ENCODE data around the gene OR52H1.
A peak's percentile ranks its signal among the peaks of the same experiment; 100 is the strongest.
"Not testable (repeated sequence)": the region's sequence is repeated elsewhere in the genome, so short reads cannot be mapped to it uniquely, and the experiment has no call there.

The OR52H1 gene

DNA sequence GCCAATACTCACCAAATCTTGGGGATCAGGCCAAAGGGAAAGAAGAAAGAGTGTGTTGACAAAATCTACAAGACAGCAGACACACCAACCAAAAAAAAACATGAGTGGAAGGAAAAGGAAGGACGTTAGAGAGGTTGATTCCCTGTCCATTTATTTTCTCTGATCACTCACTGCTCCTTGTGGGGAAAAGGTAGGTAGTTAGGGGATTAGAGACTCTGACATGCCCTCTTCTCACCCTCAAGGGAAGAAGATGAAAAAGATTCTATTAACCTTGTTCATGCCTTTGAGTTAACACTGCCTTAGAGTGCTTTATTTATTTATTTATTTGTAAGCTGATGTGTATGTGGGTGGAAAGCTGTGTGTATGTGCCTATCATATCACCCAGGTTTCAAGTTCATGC lies at the start of gene OR52H1:
Gene OR52H1 (minus strand): TSS at position 101 of the 400 bp plus-strand sequence. CDS start 3,035 bp downstream, outside the sequence.
- no peaks in the 10 kb centered on the region for H3K4me1 ChIP-seq
- no peak within 1 kb of the TSS for H3K4me2 ChIP-seq
- no peaks in the 10 kb centered on the region for H3K36me3 ChIP-seq
- no peak within 1 kb of the TSS for H3K9ac ChIP-seq
- no peak within 1 kb of the TSS for H3K4me3 ChIP-seq
- H3K9me3 ChIP-seq = no peaks in the 10 kb centered on the region
- no peak within 1 kb of the TSS for H3K27ac ChIP-seq
- no peak for TF ChIP-seq Cebpa-rat (IDR thresholded peaks at IDR 0.05)
- no peaks in the 10 kb centered on the region for H4K20me1 ChIP-seq
- H3K27me3 ChIP-seq = no peaks in the 10 kb centered on the region

DNA sequence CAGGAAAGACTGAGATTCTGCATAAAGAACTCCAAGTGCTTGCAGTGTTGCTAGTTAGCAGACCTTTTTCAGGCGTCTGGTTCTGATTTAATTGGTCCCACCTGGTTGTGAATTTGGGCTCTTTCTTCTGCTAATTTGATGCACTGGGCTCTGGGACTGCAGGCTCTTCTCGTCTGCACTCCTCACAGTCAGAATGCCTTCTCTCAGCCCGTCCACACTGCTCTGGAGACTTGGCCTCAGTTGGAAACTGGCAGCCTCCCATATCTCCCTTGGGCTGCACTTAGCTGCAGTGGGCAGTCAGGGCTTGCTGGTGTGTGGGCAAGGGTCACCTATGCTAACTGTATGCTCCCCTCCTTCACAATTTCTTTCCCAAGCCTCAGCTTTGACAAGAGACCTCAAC lies 49.6 kb upstream of the OR52H1 start:
- H3K27me3 ChIP-seq = no peaks in the 10 kb centered on the region
- H3K9ac ChIP-seq = peak overlapping the region; percentile 49; the same call in 1 of the 2 replicates
- H3K9me3 ChIP-seq = no peaks in the 10 kb centered on the region
- H3K36me3 ChIP-seq = peaks cover 1% of the 10 kb centered on the region; the same call in 1 of the 2 replicates
- no peak for TF ChIP-seq Cebpa-rat (IDR thresholded peaks at IDR 0.05)
- H3K4me2 ChIP-seq = peak overlapping the region; percentile 57
- H3K4me1 ChIP-seq = peaks cover 36% of the 10 kb centered on the region
- H3K27ac ChIP-seq = no peak overlapping the region
- no peaks in the 10 kb centered on the region for H4K20me1 ChIP-seq
- H3K4me3 ChIP-seq = peak overlapping the region; percentile 65

DNA sequence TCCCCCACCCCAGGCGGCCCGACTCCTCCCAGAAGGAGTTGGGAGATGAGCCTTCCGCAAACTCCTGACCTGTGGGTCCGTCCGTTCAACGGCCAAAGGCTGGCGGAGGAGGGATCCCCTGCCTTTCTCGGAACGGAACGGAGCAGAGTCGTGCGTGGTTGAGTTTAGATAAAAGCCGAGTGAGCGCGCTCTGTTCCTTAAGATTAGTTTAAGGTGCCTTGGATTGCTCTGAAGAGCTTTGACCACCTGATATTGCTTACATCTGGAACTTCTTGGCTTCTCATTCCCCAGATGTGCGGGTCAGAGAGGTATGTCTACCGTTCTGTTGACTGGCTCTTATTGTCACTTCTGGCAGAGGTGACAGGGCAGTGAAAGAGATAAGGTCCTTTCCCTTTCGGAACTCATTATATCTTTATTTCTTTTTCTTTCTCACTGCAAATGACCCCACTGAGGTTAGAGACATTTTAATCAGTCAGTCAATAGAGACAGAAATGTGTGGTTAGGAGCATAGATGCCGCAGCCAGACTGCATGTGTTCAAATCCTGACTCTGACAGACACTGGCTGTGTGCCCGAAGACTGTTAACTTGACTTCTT lies 48.4 kb upstream of the OR52H1 start, which contains the start of gene TRIM6:
Gene TRIM6 (plus strand): TSS at position 31 of the 595 bp plus-strand sequence. CDS start 261 bp downstream, at position 292.
- Histone ChIP-seq H3K9ac (peak within 1 kb of the TSS; percentile 68), H3K27me3 (no peaks in the 10 kb centered on the region), H3K4me2 (peak within 1 kb of the TSS; percentile 57)

DNA sequence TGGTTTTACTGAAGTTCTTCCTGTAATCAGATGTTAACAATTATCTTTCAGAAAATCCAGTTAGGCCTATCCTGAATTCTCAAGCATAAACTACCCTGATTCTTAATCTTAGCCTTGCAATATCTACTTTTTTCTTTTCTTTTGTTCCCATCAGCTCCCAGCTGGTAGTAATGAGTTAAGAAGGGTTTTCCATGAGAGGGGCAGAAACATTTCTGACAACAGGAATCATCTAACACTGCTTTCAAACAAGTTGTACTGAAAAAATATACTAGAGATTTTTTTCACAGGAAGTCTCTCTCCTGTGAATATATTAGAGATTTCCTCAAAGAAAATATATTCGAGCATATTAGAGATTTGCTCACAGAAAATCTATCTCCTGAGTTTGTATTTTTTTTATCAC lies 44.8 kb upstream of the OR52H1 start:
- no peak overlapping the region for H3K27ac ChIP-seq
- H3K36me3 ChIP-seq = no peaks in the 10 kb centered on the region
- H3K9me3 ChIP-seq = peaks cover 18% of the 10 kb centered on the region
- no peak overlapping the region for H3K4me3 ChIP-seq
- peaks cover 19% of the 10 kb centered on the region for H3K4me1 ChIP-seq
- no peak overlapping the region for H3K4me2 ChIP-seq
- H4K20me1 ChIP-seq = no peaks in the 10 kb centered on the region
- H3K9ac ChIP-seq = no peak overlapping the region
- no peaks in the 10 kb centered on the region for H3K27me3 ChIP-seq
- TF ChIP-seq Cebpa-rat (IDR thresholded peaks at IDR 0.05) = no peak

More for the DNA sequence above, 48.4 kb upstream of the OR52H1 start, which contains the start of gene TRIM6:
- Histone ChIP-seq H3K27ac (peak within 1 kb of the TSS; percentile 68), H3K9me3 (no peaks in the 10 kb centered on the region), H3K4me3 (peak within 1 kb of the TSS; percentile 65), H3K4me1 (peaks cover 36% of the 10 kb centered on the region), H3K36me3 (no peaks in the 10 kb centered on the region), H4K20me1 (no peaks in the 10 kb centered on the region)
- TF ChIP-seq Cebpa-rat (IDR thresholded peaks at IDR 0.05) = no peak

DNA sequence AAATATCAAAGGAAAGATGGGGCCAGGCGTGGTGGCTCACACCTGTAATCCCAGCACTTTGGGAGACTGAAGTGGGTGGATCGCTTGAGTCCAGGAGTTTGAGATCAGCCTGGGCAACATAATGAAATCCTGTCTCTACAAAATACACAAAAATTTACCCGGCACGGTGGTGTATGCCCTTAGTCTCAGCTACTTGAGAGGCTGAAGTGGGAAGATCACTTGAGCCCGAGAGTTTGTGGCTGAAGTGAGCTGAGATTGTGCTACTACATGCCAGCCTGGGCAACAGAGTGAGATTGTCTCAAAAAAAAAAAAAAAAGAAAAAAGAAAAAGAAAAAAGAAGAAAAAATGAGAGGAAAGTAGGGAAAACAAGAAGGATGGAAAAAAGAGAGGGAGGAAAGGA lies 44.3 kb upstream of the OR52H1 start:
- no peaks in the 10 kb centered on the region for H4K20me1 ChIP-seq
- no peaks in the 10 kb centered on the region for H3K27me3 ChIP-seq
- no peak overlapping the region for H3K9ac ChIP-seq
- H3K4me2 ChIP-seq = no peak overlapping the region
- no peak for TF ChIP-seq Cebpa-rat (IDR thresholded peaks at IDR 0.05)
- no peak overlapping the region for H3K4me3 ChIP-seq
- H3K36me3 ChIP-seq = no peaks in the 10 kb centered on the region
- peaks cover 18% of the 10 kb centered on the region for H3K9me3 ChIP-seq
- H3K27ac ChIP-seq = no peak overlapping the region
- H3K4me1 ChIP-seq = peaks cover 14% of the 10 kb centered on the region

DNA sequence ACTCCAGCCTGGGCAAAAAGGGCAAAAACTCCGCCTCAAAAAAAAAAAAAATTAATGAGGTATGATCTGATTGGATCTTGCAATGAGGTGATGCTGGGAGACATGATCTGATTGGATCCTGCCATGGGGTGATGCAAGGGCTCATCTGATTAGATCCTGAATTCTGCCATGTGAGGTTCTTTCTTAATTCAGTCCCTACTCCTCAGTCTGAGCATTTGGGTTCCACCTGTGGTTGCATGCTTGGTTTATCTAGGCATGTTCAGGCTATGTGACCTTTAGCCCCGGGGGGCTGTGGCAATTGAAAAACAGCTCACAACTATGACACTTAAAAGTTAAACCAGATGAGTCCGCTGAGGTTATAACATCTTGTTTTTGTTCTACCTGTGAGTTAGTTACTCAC lies 43.3 kb upstream of the OR52H1 start:
- no peak for TF ChIP-seq Cebpa-rat (IDR thresholded peaks at IDR 0.05)
- no peak overlapping the region for H3K27ac ChIP-seq

DNA sequence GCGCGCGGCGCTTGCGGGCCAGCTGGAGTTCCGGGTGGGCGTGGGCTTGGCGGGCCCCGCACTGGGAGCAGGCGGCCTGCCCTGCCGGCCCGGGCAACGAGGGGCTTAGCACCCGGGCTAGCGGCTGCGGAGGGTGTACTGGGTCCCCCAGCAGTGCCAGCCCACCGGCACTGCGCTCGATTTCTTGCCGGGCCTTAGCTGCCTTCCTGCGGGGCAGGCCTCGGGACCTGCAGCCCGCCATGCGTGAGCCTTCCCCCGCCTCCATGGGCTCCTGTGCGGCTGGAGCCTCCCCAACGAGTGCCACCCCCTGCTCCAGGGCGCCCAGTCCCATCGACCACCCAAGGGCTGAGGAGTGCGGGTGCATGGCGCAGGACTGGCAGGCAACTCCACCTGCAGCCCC lies 41.6 kb upstream of the OR52H1 start:
- not testable (repeated sequence) for H3K27ac ChIP-seq, H3K4me3 ChIP-seq, H3K4me2 ChIP-seq, H3K36me3 ChIP-seq, H3K27me3 ChIP-seq, H4K20me1 ChIP-seq, H3K4me1 ChIP-seq, H3K9ac ChIP-seq
- peaks cover 18% of the 10 kb centered on the region for H3K9me3 ChIP-seq

More for the DNA sequence above, 43.3 kb upstream of the OR52H1 start:
- peaks cover 7% of the 10 kb centered on the region; the same call in 1 of the 2 replicates for H3K4me1 ChIP-seq
- H3K27me3 ChIP-seq = no peaks in the 10 kb centered on the region
- no peak overlapping the region for H3K4me3 ChIP-seq
- no peak overlapping the region for H3K9ac ChIP-seq
- H3K9me3 ChIP-seq = peaks cover 18% of the 10 kb centered on the region
- no peaks in the 10 kb centered on the region for H4K20me1 ChIP-seq
- H3K4me2 ChIP-seq = no peak overlapping the region
- no peaks in the 10 kb centered on the region for H3K36me3 ChIP-seq

DNA sequence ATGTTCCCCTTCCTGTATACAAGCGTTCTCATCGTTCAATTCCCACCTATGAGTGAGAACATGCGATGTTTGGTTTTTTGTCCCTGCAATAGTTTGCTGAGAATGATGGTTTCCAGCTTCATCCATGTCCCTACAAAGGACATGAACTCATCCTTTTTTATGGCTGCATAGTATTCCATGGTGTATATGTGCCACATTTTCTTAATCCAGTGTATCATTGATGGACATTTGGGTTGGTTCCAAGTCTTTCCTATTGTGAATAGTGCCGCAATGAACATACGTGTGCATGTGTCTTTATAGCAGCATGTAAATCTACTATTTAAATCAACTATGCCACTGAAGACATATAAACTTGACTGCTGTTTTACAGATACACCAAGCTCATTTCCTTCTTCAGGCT lies 36.1 kb upstream of the OR52H1 start:
- not testable (repeated sequence) for H3K4me3 ChIP-seq, H3K9me3 ChIP-seq, H3K4me2 ChIP-seq, H3K27ac ChIP-seq, H3K9ac ChIP-seq, H3K27me3 ChIP-seq, H3K4me1 ChIP-seq, H4K20me1 ChIP-seq, H3K36me3 ChIP-seq

DNA sequence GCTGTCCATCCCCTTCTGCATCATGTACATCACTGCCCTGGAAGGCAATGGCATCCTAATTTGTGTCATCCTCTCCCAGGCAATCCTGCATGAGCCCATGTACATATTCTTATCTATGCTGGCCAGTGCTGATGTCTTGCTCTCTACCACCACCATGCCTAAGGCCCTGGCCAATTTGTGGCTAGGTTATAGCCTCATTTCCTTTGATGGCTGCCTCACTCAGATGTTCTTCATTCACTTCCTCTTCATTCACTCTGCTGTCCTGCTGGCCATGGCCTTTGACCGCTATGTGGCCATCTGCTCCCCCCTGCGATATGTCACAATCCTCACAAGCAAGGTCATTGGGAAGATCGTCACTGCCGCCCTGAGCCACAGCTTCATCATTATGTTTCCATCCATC lies 32.7 kb upstream of the OR52H1 start:
- TF ChIP-seq Cebpa-rat (IDR thresholded peaks at IDR 0.05) = no peak
- no peak overlapping the region for H3K9ac ChIP-seq
- H3K27ac ChIP-seq = no peak overlapping the region
- H3K9me3 ChIP-seq = no peaks in the 10 kb centered on the region
- H3K4me1 ChIP-seq = no peaks in the 10 kb centered on the region
- no peak overlapping the region for H3K4me3 ChIP-seq
- H4K20me1 ChIP-seq = no peaks in the 10 kb centered on the region
- H3K36me3 ChIP-seq = no peaks in the 10 kb centered on the region
- no peak overlapping the region for H3K4me2 ChIP-seq
- no peaks in the 10 kb centered on the region for H3K27me3 ChIP-seq

DNA sequence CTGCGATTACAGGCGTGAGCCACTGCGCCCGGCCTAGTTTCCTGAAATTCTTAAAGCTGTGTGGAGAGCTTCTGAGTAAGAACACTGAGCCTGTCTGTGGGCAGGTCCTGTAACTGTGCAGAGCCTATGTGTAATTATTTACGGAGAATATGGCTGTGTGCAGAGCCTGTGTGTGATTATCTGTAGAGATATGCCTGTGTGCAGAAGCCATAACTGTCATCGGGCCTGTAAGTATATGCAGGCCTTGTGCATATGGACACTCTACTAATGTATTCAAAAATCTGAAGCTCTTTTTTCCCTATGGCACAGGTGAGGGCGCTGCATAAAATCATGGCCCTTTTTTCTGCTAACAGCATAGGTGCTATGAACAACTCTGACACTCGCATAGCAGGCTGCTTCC lies 32.2 kb upstream of the OR52H1 start, which contains the start of gene OR52B6:
Gene OR52B6 (plus strand): TSS at position 301 of the 400 bp plus-strand sequence. CDS start 0 bp downstream, at position 301.
- Histone ChIP-seq H3K27me3 (no peaks in the 10 kb centered on the region), H3K4me3 (no peak within 1 kb of the TSS), H3K4me1 (no peaks in the 10 kb centered on the region), H4K20me1 (no peaks in the 10 kb centered on the region), H3K9ac (no peak within 1 kb of the TSS), H3K9me3 (no peaks in the 10 kb centered on the region), H3K4me2 (no peak within 1 kb of the TSS), H3K27ac (no peak within 1 kb of the TSS), H3K36me3 (no peaks in the 10 kb centered on the region)
- no peak for TF ChIP-seq Cebpa-rat (IDR thresholded peaks at IDR 0.05)
